GM18511 (cell line): ENCODE data around the gene RNF144A.

Experiments used
- ATAC-seq: cut with Tn5 transposase; IDR thresholded peaks from one replicate; pipeline ENCODE4 v1.9.1; 2021; ENCODE audit warnings: mild to moderate bottlenecking, moderate library complexity; ENCODE audit not compliant: unreplicated experiment

Gene RNF144A

GRCh38 chr2:6968319-6969100, 51.3 kb downstream of the RNF144A start:
- ATAC-seq = no peak

GRCh38 chr2:6970551-6970950, 53.3 kb downstream of the RNF144A start:
- no peak for ATAC-seq

- ATAC-seq = no peak
Measured at GRCh38 chr2:6970976-6971480, 53.8 kb downstream of the RNF144A start.

GRCh38 chr2:6971502-6971901, 54.3 kb downstream of the RNF144A start:
- ATAC-seq = no peak

- ATAC-seq = no peak
Measured at GRCh38 chr2:6972067-6972710, 55.0 kb downstream of the RNF144A start.

GRCh38 chr2:6973895-6974545, 56.8 kb downstream of the RNF144A start:
- ATAC-seq = no peak

- no peak for ATAC-seq
Measured at GRCh38 chr2:6975988-6976387, 58.8 kb downstream of the RNF144A start.

- no peak for ATAC-seq
Measured at GRCh38 chr2:6977113-6977741, 60.0 kb downstream of the RNF144A start.

GRCh38 chr2:6977786-6978185, 60.6 kb downstream of the RNF144A start:
- ATAC-seq = no peak

- no peak for ATAC-seq
Measured at GRCh38 chr2:6978991-6979390, 61.8 kb downstream of the RNF144A start.

GRCh38 chr2:6982449-6982848, 65.2 kb downstream of the RNF144A start:
- ATAC-seq = no peak

- no peak for ATAC-seq
Measured at GRCh38 chr2:6982934-6983589, 65.8 kb downstream of the RNF144A start.

GRCh38 chr2:6986301-6986911, 69.2 kb downstream of the RNF144A start:
- no peak for ATAC-seq

GRCh38 chr2:6986912-6987361, 69.7 kb downstream of the RNF144A start:
- ATAC-seq = no peak

- ATAC-seq = no peak
Measured at GRCh38 chr2:6990871-6991270, 73.7 kb downstream of the RNF144A start.

GRCh38 chr2:6992794-6993228, 75.6 kb downstream of the RNF144A start:
- ATAC-seq = no peak

GRCh38 chr2:6993229-6993640, 76.0 kb downstream of the RNF144A start:
- no peak for ATAC-seq

- ATAC-seq = no peak
Measured at GRCh38 chr2:6993936-6994335, 76.7 kb downstream of the RNF144A start.

GRCh38 chr2:6994536-6995128, 77.4 kb downstream of the RNF144A start:
- no peak for ATAC-seq
